HK-2 (cell line): Measurements from ENCODE around the gene THADA.
"Not testable (repeated sequence)": the region's sequence is repeated elsewhere in the genome, so short reads cannot be mapped to it uniquely, and the experiment has no call there.

Source experiments
- DNase-seq: peaks from one replicate; pipeline ENCODE4 v3.0.0-alpha.2; 2018; ENCODE audit not compliant: unreplicated experiment

The THADA gene

DNA sequence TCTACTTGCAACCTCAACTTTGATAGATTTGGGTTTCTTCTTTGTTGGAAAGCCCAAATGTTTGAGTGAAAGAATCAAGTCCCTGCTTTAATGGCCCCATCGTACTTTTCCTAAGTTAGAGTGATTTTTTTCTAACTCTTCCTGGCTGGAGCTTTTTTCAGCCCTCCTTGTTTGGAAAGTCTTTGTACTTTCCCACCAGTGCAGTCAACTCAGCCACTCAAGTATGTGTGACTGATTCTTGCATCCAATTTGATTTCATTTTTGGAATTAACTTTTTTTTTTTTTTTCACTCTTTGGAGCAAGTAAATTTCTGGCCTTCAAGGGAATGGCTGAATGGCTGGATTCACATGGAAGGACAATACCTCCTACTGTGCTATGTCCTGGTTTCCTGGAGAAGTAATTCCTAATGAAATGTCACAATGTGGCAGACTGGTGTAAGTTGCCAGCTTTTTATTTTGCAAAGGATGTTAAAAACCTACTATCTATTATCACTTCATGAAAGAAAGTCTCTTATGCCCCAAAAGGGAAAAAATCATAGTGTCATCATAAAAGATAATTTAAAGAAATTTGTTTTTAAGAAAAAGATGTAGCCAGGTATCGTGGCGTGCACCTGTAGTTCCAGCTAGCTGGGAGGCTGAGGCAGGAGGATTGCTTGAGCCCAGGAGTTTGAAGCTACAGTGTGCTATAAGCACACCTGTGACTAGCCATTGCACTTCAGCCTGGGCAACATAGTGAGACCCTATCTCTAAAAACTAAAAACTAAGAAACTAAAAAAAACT lies 293.5 kb downstream of the THADA start:
- no peak for DNase-seq

DNA sequence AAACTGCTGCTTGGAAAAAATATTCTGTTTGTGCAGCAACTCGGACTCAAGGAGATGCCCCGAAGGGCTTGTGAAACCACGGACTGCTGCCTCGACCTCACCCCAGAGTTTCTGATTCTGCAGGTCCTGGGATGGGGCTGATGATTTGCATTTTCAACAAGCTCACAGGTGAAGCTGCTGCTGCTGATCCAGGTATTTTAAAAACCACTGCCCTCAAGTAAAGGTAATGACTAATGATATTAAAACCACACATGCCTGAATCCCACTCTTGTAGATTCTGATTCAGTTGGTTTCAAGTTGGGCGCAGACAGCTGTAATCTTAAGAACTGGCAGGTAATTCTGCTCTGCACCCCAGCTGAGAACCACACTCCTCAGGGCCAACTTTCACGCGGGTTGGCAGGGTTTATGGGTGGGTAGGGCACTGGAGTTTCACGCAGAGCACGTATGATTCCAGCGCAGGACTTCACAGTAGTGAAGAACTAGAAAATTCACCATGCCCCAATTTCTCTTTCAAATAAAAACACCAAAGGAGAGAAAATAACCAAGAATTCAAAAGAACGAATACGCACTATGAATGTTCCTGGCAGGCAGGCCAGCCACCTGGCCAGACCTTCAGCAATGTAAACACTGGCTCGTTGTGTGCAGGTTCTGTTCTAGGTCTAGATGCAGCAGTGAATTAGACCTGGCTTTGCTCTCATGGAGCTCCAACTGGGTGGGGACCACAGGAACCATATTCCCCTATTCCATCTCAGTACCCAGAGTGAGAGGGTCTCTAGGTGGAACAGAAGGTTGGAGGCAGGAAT lies 294.9 kb downstream of the THADA start:
- no peak for DNase-seq

DNA sequence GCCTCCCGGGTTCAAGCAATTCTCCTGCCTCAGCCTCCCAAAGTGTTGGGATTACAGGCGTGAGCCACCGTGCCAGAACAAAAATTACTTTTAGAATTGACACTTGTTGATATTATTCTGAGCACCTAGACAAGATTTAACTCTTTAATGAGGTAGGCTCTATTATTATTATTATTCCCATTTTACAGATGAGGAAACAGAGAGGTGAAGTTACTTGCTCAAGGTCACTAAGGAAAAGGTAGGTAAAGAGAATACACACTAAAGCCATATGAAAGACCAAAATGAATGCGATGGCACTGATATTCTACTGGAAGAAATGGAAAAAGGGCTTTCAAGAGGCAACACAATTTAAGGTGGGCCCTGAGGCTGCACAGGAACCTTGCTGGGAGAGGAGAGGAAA lies 295.6 kb downstream of the THADA start:
- DNase-seq = no peak

DNA sequence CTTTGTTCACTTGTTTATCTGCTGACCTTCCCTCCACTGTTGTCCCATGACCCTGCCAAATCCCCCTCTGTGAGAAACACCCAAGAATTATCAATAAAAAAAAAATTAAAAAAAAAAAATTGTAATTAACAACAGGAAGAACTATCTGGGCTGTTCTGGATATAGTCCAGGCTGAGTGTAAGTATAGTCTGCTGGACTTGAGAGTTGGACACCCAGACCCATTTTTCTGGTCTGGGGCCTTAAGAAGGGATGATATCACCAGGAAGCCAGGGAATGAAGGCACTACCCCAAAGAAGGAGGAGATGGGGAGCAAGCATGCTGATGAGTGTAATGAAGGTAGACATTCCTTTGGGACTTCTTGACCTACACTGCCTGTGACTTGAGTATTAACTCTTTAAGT lies 297.3 kb downstream of the THADA start:
- no peak for DNase-seq

DNA sequence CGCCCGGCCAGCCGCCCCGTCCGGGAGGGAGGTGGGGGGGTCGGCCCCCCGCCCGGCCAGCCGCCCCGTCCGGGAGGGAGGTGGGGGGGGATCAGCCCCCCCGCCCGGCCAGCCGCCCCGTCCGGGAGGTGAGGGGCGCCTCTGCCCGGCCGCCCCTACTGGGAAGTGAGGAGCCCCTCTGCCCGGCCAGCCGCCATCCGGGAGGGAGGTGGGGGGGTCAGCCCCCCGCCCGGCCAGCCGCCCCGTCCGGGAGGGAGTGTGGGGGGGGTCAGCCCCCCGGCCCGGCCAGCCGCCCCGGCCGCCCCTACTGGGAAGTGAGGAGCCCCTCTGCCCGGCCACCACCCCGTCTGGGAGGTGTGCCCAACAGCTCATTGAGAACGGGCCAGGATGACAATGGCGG lies 298.1 kb downstream of the THADA start:
- not testable (repeated sequence) for DNase-seq

DNA sequence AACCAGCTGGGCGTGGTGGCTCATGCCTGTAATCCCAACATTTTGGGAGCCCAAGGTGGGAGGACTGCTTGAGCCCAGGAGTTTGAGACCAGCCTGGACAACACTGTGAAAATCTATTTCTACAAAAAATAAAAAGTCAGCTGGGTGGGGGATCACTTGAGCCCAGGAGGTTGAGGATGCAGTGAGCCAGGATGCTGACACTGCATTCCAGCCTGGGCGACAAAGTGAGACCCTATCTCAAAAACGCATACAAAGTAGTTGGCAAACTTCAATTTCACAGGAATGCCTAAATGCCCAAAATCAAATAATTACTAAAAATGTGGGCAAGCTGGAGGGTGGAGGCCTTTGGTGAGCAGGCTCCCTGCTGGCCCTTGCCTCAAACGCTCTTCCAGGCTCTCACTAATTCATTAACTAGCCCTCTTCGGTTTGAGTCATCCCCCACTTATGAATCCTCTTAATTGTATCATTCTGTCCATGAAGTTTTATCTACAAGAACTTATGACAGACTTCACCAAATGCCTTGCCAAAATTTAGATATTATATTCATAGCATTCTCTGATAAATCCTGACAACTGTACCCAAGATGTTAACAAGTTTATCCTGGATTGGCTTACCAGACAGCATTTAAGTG lies 300.8 kb downstream of the THADA start:
- DNase-seq = no peak

DNA sequence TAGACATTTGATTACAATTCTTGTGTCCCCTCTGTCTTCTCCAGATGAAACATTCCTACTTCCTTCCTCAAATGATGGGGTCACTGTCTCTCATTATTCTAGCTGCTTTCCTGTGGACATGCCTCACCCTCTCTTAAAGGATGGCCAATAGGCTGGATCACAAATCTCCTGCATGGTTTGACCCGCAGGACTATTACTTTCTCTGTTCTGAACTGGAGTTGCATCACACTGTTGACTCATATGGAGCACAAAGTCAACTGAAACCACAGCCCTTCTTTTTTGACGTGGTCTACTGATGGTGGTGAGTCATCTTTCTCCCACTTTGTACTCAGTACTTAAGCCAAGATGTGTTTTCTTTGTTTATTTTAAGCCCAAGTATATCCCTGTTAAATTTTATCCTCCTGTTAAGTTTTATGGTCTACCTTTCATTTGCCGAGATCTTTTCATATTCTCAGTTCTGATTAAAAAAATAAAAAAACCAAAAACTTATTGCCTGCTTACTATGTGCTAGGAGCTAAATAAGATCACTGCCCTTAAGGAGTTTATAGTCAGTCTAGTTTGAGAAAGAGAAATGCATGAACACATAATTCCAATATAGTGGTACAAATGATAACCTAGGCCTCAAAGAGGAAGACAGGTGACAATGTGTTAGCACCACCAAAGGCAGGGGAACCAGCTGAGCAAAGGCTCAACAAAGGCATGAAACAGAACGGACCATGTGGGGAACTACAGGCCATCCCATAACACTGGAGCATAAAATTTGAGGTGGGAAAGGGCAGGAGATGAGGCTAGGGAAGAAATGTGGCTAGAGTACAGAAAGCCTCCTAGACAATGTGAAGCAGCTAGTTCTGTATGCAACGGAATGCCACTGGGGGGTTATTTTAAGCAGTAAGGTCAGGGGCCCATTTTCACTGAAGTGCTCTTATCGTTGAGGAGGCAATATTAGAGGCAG lies 301.8 kb downstream of the THADA start:
- peak; percentile 45 for DNase-seq

DNA sequence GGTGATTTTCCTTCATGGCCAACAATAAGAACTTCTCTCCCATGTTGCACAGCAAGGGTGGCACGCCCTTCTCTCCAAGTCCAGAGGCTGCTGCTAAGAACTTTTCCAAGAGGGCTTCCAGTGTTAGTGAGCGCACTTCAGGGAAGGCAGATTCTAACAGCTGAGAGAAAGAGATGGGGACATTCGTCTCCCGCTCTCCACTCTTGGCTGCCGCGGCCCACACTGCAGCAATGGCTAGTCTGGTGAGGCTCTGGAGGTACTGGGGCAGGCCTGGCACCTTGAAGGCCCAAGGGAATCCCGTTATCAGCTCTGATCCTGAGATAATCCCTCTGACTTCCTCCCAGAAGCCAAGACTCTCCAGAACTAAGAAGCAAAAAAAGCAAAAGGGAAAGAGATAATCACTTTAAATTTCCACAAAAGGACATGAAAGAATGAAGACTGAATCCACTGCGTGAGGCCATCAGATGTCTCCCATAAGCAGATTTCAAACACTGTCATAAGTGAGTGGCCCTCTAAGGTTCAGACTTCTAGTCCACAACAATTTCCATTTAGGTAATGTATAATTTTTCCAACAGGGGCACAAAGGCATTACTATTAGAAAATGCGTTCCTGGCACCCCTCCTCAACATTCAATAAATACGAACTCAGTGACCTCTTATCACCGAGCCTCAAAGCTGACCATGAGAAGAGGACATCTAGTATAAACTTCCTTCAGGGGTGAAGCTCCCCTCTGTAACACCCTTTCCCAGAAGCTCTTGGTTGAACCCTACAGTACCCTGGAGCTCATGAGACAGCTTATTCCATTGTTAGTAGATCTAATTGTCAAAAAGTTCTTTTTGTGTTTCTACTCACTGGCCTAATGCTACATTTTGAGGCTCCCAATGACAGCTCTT lies 302.7 kb downstream of the THADA start:
- no peak for DNase-seq

DNA sequence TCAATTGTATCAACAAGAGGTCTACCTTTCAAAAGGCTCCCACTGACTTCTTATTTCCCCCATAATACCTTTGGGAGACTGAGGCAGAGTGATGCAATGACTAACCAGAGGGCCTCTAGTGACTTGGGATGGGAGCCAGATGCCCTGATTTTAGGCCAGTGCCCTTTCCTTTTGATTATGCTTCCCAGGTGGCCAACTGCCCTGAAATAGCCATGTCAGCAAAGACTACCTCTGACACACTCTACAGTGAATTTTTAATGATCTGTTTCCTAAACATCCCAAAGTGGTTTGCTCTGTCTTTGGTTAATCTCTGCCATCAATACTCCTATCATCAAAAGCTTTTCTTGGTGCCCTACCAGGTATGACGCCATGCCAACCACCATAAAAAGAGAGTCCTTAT lies 303.5 kb downstream of the THADA start:
- no peak for DNase-seq

DNA sequence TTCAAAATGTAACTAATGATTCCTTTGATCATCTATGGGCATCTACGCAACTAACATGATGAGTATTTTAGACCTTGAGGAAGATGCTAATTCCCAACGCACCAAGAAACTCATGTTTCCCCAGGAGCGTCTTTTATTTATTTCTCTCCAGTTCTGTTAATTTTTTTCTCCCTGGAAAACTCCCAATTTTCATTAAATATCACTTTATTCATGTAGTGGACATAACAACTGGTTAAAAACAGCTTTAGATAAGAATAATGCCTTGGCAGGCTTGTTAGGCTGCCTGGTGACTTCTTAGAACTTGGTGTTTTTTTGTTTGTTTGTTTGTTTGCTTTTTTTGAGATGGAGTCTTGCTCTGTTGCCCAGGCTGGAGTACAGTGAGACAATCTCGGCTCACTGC lies 306.5 kb downstream of the THADA start:
- no peak for DNase-seq

DNA sequence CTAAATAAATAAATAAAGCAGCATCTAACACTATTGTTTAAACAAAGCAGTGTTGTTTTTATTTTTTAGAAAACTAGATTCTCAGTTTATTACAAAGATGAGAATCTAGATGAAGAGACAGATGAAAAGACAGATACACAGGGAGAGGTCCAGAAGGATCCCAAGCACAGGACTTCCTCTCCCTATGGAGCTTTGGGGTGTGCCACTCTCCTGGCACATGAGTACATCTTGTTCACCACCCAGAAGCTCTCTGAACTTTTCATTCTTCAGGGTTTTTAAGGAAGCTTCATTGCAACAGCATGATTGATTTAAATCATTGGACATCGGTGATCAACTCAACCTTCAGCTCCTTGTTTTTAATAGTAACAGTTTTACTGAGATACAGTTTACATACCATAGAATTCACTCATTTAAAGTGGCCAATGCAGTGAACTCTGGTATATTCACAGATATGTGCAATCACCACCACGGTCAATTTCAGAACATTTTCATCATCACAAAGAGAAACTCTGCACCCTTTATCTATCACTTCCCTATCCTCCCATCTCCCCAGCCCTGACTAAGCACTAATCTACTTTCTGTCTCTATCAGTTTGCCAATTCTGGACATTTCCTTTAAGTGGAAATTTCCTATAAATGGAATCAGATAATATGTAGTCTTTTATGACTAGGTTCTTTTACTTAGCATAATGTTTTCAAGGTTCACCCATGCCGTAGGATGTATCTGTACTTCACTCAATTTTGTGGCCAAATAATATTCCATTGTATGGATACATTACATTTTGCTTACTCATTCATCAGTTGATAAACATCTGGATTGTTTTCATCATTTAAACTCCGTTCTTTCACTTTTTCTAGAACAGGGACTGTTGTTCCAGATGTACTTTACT lies 307.2 kb downstream of the THADA start:
- no peak for DNase-seq

DNA sequence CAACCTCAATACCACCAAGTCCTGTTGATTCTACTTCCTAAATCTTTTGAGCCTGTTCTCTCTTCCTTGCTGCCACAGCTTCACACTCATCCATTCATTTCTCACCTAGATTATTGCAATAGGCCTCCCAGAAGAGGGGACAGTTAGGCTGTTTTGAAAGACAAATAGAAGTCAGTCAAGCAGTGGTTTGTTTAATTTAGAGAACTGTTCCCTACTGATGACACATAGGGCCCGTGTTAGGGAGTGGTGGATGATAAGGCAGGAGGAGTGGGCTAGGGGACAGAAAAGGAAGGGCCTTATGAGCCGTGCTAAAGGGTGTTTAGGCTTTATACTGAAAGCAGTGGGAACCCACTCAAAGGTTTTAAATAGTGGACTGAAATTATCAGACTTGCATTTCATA lies 309.9 kb downstream of the THADA start:
- no peak for DNase-seq

DNA sequence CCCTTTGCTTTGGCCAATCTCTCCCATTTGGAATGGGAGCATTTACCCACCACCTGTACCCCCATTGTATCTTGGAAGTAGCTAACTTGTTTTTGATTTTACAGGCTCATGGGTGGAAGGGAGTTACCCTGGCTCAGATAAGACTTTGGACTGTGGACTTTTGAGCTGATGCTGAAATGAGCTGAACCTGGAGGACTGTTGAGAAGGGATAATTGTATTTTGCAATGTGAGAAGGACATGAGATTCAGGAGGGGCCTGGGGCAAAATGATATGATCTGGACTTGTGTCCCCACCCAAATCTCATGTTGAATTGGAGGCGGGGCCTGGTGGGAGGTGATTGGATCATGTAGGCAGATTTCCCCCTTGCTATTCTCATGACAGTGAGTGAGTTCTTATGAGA lies 310.9 kb downstream of the THADA start:
- no peak for DNase-seq

DNA sequence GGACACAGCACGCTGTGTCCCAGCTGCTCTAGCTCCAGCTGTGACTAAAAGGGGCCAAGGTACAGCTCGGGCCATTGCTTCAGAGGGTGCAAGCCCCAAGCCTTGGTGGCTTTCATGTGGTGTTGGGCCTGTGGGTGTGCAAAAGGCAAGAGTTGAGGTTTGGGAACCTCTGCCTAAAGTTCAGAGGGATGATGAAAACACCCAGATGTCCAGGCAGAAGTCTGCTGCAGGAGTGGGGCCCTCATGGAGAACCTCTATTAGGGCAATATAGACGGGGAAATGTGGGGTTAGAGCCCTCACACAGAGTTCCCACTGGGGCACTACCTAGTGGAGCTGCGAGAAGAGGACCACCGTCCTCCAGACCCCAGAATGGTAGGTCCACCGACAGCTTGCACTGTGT lies 311.5 kb downstream of the THADA start:
- not testable (repeated sequence) for DNase-seq

DNA sequence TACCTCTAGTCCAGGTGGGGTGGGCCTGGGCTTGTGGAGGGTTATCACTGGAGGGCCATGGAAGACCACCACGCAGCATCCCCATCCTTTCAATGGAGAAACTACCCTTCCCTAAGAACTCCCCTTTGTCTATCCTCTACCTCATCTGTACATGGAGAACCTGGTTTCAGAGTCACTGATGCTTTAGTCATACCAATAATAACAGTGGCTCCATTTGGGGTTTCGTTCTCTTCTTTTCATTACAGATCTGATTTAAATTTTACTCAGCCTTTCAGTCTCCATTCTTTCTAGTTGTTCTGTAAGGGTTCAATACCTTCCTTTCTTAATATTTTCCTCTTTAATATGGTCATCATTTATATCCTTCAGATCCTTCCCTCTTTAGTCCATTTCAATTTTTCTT lies 314.8 kb downstream of the THADA start:
- DNase-seq = no peak

DNA sequence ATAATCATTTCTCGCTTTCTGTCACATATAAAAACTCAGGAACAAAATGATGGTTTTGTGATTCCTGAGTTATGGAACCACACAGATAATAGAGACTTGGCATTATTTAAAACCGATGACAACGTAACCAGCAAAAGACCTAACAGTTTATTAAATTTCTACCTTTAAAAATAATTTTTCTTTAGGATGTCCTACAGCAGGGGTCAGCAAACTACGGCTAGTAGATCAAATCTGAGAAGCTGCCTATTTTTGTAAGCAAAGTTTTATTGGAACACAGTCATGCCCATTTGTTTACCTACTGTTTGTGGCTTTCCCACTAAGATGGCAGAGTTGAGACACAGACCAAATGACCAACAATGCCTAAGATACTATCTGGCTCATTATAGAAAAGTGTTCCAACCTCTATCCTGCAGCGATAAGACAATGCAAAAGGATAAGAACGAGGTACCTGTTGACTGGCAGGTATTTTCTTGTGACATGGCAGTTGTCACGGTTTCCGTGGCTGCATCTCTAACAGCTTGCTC lies 316.5 kb downstream of the THADA start:
- DNase-seq = no peak

DNA sequence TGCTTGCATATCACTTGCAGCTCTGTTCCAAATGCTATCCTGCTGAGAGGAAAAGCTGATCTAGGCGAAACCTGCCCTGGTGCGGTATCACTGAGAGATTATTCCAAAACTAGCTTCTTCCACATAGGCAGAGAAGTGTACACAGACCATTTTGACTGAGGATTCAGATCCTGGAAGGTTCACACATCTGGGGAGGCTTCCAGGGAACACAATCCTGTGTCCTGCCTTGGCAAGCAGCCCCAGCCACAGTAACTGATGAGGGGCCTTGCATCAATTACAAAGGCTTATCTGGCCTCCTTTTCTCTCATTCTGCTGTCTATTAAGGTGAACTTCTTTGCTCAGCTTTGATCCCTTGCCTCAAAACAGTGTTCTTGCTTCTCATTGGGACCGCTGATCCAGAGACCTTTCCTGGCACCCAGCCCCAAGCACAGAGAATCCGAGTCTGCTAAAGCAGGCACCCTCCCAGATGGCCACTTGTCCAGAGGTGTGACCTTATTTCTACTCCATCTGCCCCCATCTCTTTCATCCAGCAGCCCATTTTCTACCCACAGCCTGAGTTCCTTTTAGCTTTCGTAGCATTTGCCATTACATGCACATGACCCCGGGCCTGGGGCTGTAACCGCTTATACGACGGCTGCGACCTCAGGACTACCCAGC lies 317.1 kb downstream of the THADA start:
- no peak for DNase-seq

DNA sequence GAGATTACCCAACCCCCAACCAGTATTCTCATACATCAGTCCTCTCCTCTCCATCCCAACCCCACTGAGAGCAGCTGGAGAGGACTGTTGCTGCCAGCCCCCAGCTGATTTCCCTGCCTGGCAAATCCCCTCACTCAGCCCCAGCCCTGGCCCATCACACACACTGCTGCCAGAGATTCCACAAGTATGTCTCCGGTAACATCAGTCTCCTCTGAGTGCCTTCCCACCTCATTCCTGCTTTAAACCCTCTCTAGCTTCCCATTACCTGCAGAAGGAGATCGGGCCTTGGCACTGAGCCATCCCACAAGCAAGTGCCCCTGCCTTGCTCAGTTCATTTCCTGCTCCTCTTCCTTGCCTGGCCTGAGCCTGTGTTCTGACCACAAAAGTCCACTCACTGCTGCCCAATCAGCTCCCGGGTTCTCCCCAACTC lies 318.9 kb downstream of the THADA start:
- DNase-seq = peak; percentile 72
